Activated naive CD8-positive, alpha-beta T cell treated with anti-CD3 and anti-CD28 coated beads, Interleukin-2, amount 50 U/mL, for 24 hours (primary cell): ENCODE results near the gene BANK1.

Experiments used
- ATAC-seq: fragments of 150-1000 bp; cut with Tn5 transposase; one replicate; pipeline ENCODE4 v1.10.0; 2021
- DNase-seq: peaks from one replicate; pipeline ENCODE4 v3.0.0; 2021
- H3K27ac Mint-ChIP-seq: one replicate; pipeline ENCODE4 v1.8.0; 2021; ENCODE audit warnings: mild to moderate bottlenecking, mixed read lengths
- H3K27me3 Mint-ChIP-seq: one replicate; pipeline ENCODE4 v1.8.0; 2021; ENCODE audit warnings: mixed read lengths
- H3K36me3 Mint-ChIP-seq: one replicate; pipeline ENCODE4 v1.8.0; 2021; ENCODE audit warnings: low read depth, mixed read lengths
- H3K4me1 Mint-ChIP-seq: one replicate; pipeline ENCODE4 v1.8.0; 2021; ENCODE audit warnings: mixed read lengths
- H3K4me3 Mint-ChIP-seq: one replicate; pipeline ENCODE4 v1.8.0; 2021; ENCODE audit warnings: mild to moderate bottlenecking, moderate library complexity, mixed read lengths
- H3K9me3 Mint-ChIP-seq: one replicate; pipeline ENCODE4 v1.8.0; 2021; ENCODE audit warnings: mixed read lengths

Gene BANK1

GRCh38 chr4:101972791-101973190 is 182.3 kb downstream of the BANK1 start:
- no peaks in the 10 kb centered on the region for H3K27me3 Mint-ChIP-seq
- H3K36me3 Mint-ChIP-seq, result no peaks in the 10 kb centered on the region
- no peaks in the 10 kb centered on the region for H3K9me3 Mint-ChIP-seq
- H3K4me3 Mint-ChIP-seq, result no peak overlapping the region
- H3K4me1 Mint-ChIP-seq, result peaks cover 4% of the 10 kb centered on the region
- no peak overlapping the region for H3K27ac Mint-ChIP-seq
- DNase-seq (no peak), ATAC-seq (no peak)

GRCh38 chr4:101973361-101973760 is 182.8 kb downstream of the BANK1 start:
- Mint-ChIP-seq H3K27me3 (no peaks in the 10 kb centered on the region), H3K4me3 (no peak overlapping the region), H3K36me3 (no peaks in the 10 kb centered on the region), H3K4me1 (peaks cover 4% of the 10 kb centered on the region), H3K27ac (no peak overlapping the region), H3K9me3 (no peaks in the 10 kb centered on the region)
- ATAC-seq (no peak), DNase-seq (no peak)

GRCh38 chr4:101977076-101977475 is 186.5 kb downstream of the BANK1 start:
- H3K27ac Mint-ChIP-seq, result no peak overlapping the region
- peaks cover 4% of the 10 kb centered on the region for H3K4me1 Mint-ChIP-seq
- ATAC-seq, result no peak
- H3K9me3 Mint-ChIP-seq, result peaks cover 7% of the 10 kb centered on the region
- DNase-seq, result no peak
- H3K27me3 Mint-ChIP-seq, result no peaks in the 10 kb centered on the region
- H3K4me3 Mint-ChIP-seq, result no peak overlapping the region
- no peaks in the 10 kb centered on the region for H3K36me3 Mint-ChIP-seq

GRCh38 chr4:101981756-101982155 is 191.2 kb downstream of the BANK1 start:
- Mint-ChIP-seq H3K36me3 (no peaks in the 10 kb centered on the region), H3K4me3 (no peak overlapping the region), H3K27ac (no peak overlapping the region), H3K9me3 (peaks cover 7% of the 10 kb centered on the region), H3K27me3 (no peaks in the 10 kb centered on the region), H3K4me1 (no peaks in the 10 kb centered on the region)
- DNase-seq (no peak), ATAC-seq (no peak)

GRCh38 chr4:101983835-101984234 is 193.3 kb downstream of the BANK1 start:
- no peak overlapping the region for H3K27ac Mint-ChIP-seq
- no peaks in the 10 kb centered on the region for H3K36me3 Mint-ChIP-seq
- H3K9me3 Mint-ChIP-seq, result peaks cover 7% of the 10 kb centered on the region
- H3K4me3 Mint-ChIP-seq, result no peak overlapping the region
- ATAC-seq, result no peak
- DNase-seq, result no peak
- no peaks in the 10 kb centered on the region for H3K4me1 Mint-ChIP-seq
- no peaks in the 10 kb centered on the region for H3K27me3 Mint-ChIP-seq

- H3K9me3 Mint-ChIP-seq, result no peaks in the 10 kb centered on the region
- no peak overlapping the region for H3K4me3 Mint-ChIP-seq
- H3K4me1 Mint-ChIP-seq, result no peaks in the 10 kb centered on the region
These were observed 197.2 kb downstream of the BANK1 start for GRCh38 chr4:101987623-101988243.

GRCh38 chr4:101989551-101989950 is 199.0 kb downstream of the BANK1 start:
- Mint-ChIP-seq H3K36me3 (no peaks in the 10 kb centered on the region), H3K4me1 (no peaks in the 10 kb centered on the region), H3K27me3 (no peaks in the 10 kb centered on the region), H3K27ac (no peak overlapping the region), H3K9me3 (no peaks in the 10 kb centered on the region), H3K4me3 (no peak overlapping the region)
- ATAC-seq (no peak), DNase-seq (no peak)

More at GRCh38 chr4:101987623-101988243, 197.2 kb downstream of the BANK1 start:
- ATAC-seq, result no peak
- Mint-ChIP-seq H3K27me3 (no peaks in the 10 kb centered on the region), H3K27ac (no peak overlapping the region), H3K36me3 (no peaks in the 10 kb centered on the region)
- no peak for DNase-seq

GRCh38 chr4:101992446-101992845 is 201.9 kb downstream of the BANK1 start:
- Mint-ChIP-seq H3K9me3 (no peaks in the 10 kb centered on the region), H3K4me1 (peaks cover 5% of the 10 kb centered on the region), H3K27ac (no peak overlapping the region), H3K36me3 (no peaks in the 10 kb centered on the region), H3K27me3 (no peaks in the 10 kb centered on the region), H3K4me3 (no peak overlapping the region)
- ATAC-seq (no peak), DNase-seq (no peak)

GRCh38 chr4:101993002-101993841 is 202.7 kb downstream of the BANK1 start:
- ATAC-seq (no peak), DNase-seq (no peak)
- no peaks in the 10 kb centered on the region for H3K36me3 Mint-ChIP-seq
- peaks cover 5% of the 10 kb centered on the region for H3K4me1 Mint-ChIP-seq
- H3K27me3 Mint-ChIP-seq, result no peaks in the 10 kb centered on the region
- no peak overlapping the region for H3K4me3 Mint-ChIP-seq
- H3K27ac Mint-ChIP-seq, result peak overlapping the region; percentile 40
- no peaks in the 10 kb centered on the region for H3K9me3 Mint-ChIP-seq

GRCh38 chr4:101993842-101994775 is 203.6 kb downstream of the BANK1 start:
- ATAC-seq, result no peak
- H3K27me3 Mint-ChIP-seq, result no peaks in the 10 kb centered on the region
- peaks cover 5% of the 10 kb centered on the region for H3K4me1 Mint-ChIP-seq
- no peaks in the 10 kb centered on the region for H3K9me3 Mint-ChIP-seq
- no peak overlapping the region for H3K27ac Mint-ChIP-seq
- no peak overlapping the region for H3K4me3 Mint-ChIP-seq
- no peak for DNase-seq
- no peaks in the 10 kb centered on the region for H3K36me3 Mint-ChIP-seq

- H3K4me1 Mint-ChIP-seq, result peaks cover 14% of the 10 kb centered on the region
- ATAC-seq, result peak; percentile 93
- no peak overlapping the region for H3K4me3 Mint-ChIP-seq
- no peaks in the 10 kb centered on the region for H3K27me3 Mint-ChIP-seq
- DNase-seq, result no peak
- H3K36me3 Mint-ChIP-seq, result no peaks in the 10 kb centered on the region
- no peaks in the 10 kb centered on the region for H3K9me3 Mint-ChIP-seq
- no peak overlapping the region for H3K27ac Mint-ChIP-seq
These were observed 217.5 kb downstream of the BANK1 start for GRCh38 chr4:102007959-102008425.

GRCh38 chr4:102008711-102009110 is 218.2 kb downstream of the BANK1 start:
- DNase-seq (no peak), ATAC-seq (no peak)
- H3K9me3 Mint-ChIP-seq, result no peaks in the 10 kb centered on the region
- peaks cover 14% of the 10 kb centered on the region for H3K4me1 Mint-ChIP-seq
- no peaks in the 10 kb centered on the region for H3K27me3 Mint-ChIP-seq
- H3K27ac Mint-ChIP-seq, result no peak overlapping the region
- H3K36me3 Mint-ChIP-seq, result no peaks in the 10 kb centered on the region
- H3K4me3 Mint-ChIP-seq, result no peak overlapping the region

- DNase-seq, result no peak
- H3K4me3 Mint-ChIP-seq, result no peak overlapping the region
- no peaks in the 10 kb centered on the region for H3K36me3 Mint-ChIP-seq
- no peaks in the 10 kb centered on the region for H3K9me3 Mint-ChIP-seq
- H3K27me3 Mint-ChIP-seq, result no peaks in the 10 kb centered on the region
- H3K4me1 Mint-ChIP-seq, result no peaks in the 10 kb centered on the region
- ATAC-seq, result no peak
- H3K27ac Mint-ChIP-seq, result no peak overlapping the region
These were observed 231.8 kb downstream of the BANK1 start for GRCh38 chr4:102022343-102022742.

- no peak overlapping the region for H3K27ac Mint-ChIP-seq
- no peak for DNase-seq
- no peaks in the 10 kb centered on the region for H3K9me3 Mint-ChIP-seq
- no peak overlapping the region for H3K4me3 Mint-ChIP-seq
- H3K36me3 Mint-ChIP-seq, result peaks cover 3% of the 10 kb centered on the region
- no peaks in the 10 kb centered on the region for H3K4me1 Mint-ChIP-seq
- peaks cover under 1% of the 10 kb centered on the region for H3K27me3 Mint-ChIP-seq
- no peak for ATAC-seq
These were observed 237.4 kb downstream of the BANK1 start for GRCh38 chr4:102027961-102028360.
